ENCODE data around the gene MRPS31. TPM values are rescaled to one million over a fixed set of nuclear protein-coding genes. Genes with fewer than 3 reads are reported as not detected.

MRPS31 gene
- 10 to 100 TPM; 12.2 to 24.3 (median 22.1) TPM for total RNA-seq

DNA sequence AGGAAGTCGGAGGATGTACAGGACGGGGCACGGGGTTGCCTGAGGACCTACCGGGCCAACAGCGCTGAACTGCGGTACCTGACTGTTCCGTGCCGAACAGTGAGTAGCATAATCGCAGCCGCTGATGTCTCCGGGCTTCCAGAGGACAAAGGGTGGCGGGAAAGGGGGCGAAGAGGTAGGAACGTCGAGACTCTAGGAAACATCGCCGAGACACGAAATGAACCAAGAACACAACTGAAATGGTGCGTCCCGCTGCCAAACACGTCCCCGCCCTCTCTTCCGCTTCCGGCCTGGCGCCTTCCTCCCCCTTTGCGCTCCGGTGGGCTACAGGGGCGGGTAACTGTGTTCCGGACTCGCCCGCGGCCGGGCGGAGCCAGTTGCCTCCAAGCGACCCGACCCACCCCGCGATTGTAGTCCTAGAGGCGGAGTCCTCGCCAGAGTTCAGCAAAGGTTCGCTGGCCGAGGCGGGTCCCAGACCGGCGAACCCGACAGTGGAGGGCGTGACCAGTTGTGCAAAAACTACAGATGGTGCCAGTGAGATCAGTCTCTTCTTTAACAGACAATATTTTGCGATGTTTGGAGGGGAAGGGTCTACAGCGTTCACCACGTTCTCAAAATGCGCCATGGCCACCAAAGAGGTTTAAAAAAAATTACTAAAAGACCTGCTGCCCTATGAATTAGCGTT is at the start of gene MRPS31:
Gene MRPS31, minus strand, starts transcription at position 257 of the 685 bp plus-strand sequence. Its CDS starts 54 bp downstream, at position 203.
- Histone ChIP-seq H3K36me3 (peaks cover 0 to 8% (median 0%) of the 10 kb centered on the region in 3 donors), H3K9me3 (no peaks in the 10 kb centered on the region), H3K4me3 (peak within 1 kb of the TSS; percentile 61 to 85 (median 70)), H3K27me3 (no peaks in the 10 kb centered on the region), H3K4me1 (peaks cover 0 to 17% (median 6%) of the 10 kb centered on the region in 4 donors), H3K27ac (peak within 1 kb of the TSS; percentile 64 to 91 (median 88))
- DNase-seq (ENCODE audit: low spot score in 2 of 2) = peak; percentile 86 to 87
- peak; percentile 37 to 57 for TF ChIP-seq POLR2A (IDR thresholded peaks at IDR 0.05)
- peak in 1 of 5 experiments; percentile 19 for TF ChIP-seq CTCF (IDR thresholded peaks at IDR 0.05)
- TF ChIP-seq EP300 (IDR thresholded peaks at IDR 0.05) = peak in 1 of 2 donors; percentile 95
- 0 to 1% methylated on average over 46 to 49 of the region's 52 CpGs for WGBS, 2 donors

DNA sequence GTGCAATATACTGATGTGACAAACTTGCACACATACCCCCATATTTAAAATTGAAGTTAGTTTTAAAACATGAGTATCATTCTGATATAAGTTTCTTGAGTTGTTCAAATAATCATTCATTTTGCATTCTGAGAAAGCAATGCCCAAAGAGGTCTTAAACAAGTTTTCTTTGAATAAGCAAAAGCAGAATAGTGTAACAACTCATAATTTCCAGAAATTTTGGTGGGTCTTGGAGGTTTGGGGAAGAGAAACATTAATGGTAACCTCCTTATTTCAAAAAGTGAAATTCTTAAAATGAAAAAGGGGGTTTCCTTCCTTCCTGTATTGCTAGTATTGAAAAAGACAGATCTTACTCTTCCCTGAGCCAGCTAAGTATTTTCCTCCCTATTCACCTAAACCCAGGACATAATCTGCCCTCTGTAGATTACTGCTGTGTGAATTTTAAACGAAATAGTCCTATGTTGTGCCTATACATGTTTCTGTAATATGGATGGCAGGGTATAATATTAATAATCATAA is 48.9 kb upstream of the MRPS31 start:
- Histone ChIP-seq H3K9me3 (peaks cover 0 to 32% (median 2%) of the 10 kb centered on the region in 4 donors), H3K4me1 (no peaks in the 10 kb centered on the region), H3K27ac (no peak overlapping the region), H3K36me3 (peaks cover 0 to 50% (median 0%) of the 10 kb centered on the region in 3 donors), H3K27me3 (no peaks in the 10 kb centered on the region), H3K4me3 (no peak overlapping the region)
- no peak for TF ChIP-seq CTCF (IDR thresholded peaks at IDR 0.05)
- no peak for TF ChIP-seq POLR2A (IDR thresholded peaks at IDR 0.05)
- no peak for TF ChIP-seq EP300 (IDR thresholded peaks at IDR 0.05)
- 75 to 84% methylated on average over 1 of the region's 1 CpG for WGBS, 2 donors
- no peak for DNase-seq (ENCODE audit: low spot score in 2 of 2)

GRCh38 chr13:40818926-40819325 is 47.9 kb upstream of the MRPS31 start:
- Histone ChIP-seq H3K4me3 (no peak overlapping the region), H3K9me3 (peaks cover 0 to 36% (median 2%) of the 10 kb centered on the region in 4 donors), H3K4me1 (no peaks in the 10 kb centered on the region), H3K36me3 (peaks cover 0 to 59% (median 0%) of the 10 kb centered on the region in 3 donors), H3K27me3 (no peaks in the 10 kb centered on the region), H3K27ac (no peak overlapping the region)
- WGBS, 2 donors = 90 to 91% methylated on average over 5 of the region's 5 CpGs
- TF ChIP-seq POLR2A (IDR thresholded peaks at IDR 0.05) (no peak), EP300 (IDR thresholded peaks at IDR 0.05) (no peak), CTCF (IDR thresholded peaks at IDR 0.05) (no peak)
- DNase-seq (ENCODE audit: low spot score in 2 of 2) = no peak

DNA sequence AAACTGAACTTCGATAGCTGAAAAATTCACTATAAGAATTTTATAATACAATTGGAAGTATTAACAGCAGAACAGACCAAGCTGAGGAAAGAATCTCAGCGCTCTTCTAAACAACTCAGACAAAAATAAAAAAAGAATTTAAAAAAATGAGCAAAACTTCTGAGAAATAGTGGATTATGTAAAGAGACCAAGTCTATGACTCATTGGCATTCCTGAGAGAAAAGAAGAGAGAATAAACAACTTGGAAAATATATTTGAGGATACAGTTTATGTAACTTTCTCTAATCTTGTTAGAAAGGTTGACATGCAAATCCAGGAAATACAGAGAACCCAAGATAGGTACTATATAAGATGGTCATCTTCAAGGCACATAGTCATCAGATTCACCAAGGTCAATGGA is 43.8 kb upstream of the MRPS31 start:
- no peak for TF ChIP-seq EP300 (IDR thresholded peaks at IDR 0.05)
- no peak for TF ChIP-seq POLR2A (IDR thresholded peaks at IDR 0.05)
- TF ChIP-seq CTCF (IDR thresholded peaks at IDR 0.05) = no peak
- Histone ChIP-seq H3K4me3 (no peak overlapping the region), H3K27me3 (no peaks in the 10 kb centered on the region), H3K36me3 (peaks cover 0 to 87% (median 8%) of the 10 kb centered on the region in 3 donors), H3K9me3 (peaks cover 0 to 36% (median 2%) of the 10 kb centered on the region in 4 donors), H3K27ac (no peak overlapping the region), H3K4me1 (no peaks in the 10 kb centered on the region)
- DNase-seq (ENCODE audit: low spot score in 2 of 2) = no peak
- 99% methylated on average over 2 of the region's 2 CpGs for whole genome bisulfite sequencing, 2 donors

Data from tibial nerve (tissue), 4 donors.